Chondrocyte (in vitro differentiated cells): Measurements from ENCODE around the gene BLCAP. TPM values are rescaled to one million over a fixed set of nuclear protein-coding genes. Genes with fewer than 3 reads are reported as not detected.
"Not testable (repeated sequence)": the region's sequence is repeated elsewhere in the genome, so short reads cannot be mapped to it uniquely, and the experiment has no call there.

ENCODE experiments used
- DNase-seq: peaks from one replicate; pipeline ENCODE4 v3.0.0; 2021; ENCODE audit warnings: mixed read lengths, low spot score
- H3K27ac Mint-ChIP-seq: one replicate; pipeline ENCODE4 v1.8.0; 2021; ENCODE audit warnings: mild to moderate bottlenecking, moderate library complexity, mixed read lengths; ENCODE audit not compliant: unreplicated experiment
- H3K27me3 Mint-ChIP-seq: 2 replicates; pipeline ENCODE4 v1.8.0; 2021; ENCODE audit warnings: low read depth, mixed read lengths
- H3K36me3 Mint-ChIP-seq: 2 replicates; pipeline ENCODE4 v1.8.0; 2021; ENCODE audit warnings: low read depth, mixed read lengths
- H3K4me1 Mint-ChIP-seq: 2 replicates; pipeline ENCODE4 v1.8.0; 2021; ENCODE audit warnings: low read depth, mild to moderate bottlenecking, mixed read lengths
- H3K4me3 Mint-ChIP-seq: one replicate; pipeline ENCODE4 v1.8.0; 2021; ENCODE audit warnings: mild to moderate bottlenecking, moderate library complexity, mixed read lengths; ENCODE audit not compliant: unreplicated experiment
- H3K9me3 Mint-ChIP-seq: 2 replicates; pipeline ENCODE4 v1.8.0; 2021; ENCODE audit warnings: low read depth, mixed read lengths
- CTCF ChIP-seq: fragments of 200-600 bp; sonication (generic); IDR thresholded peaks from 2 replicates; pipeline ENCODE4 v1.5.0; 2021; ENCODE audit warnings: antibody characterized with exemption, mild to moderate bottlenecking, moderate library complexity
- total RNA-seq: library from RNA; stranded (reverse); gene quantifications from 3 replicates; pipeline ENCODE4 v1.2.1, GENCODE V29; 2021

BLCAP gene
- total RNA-seq, 1 donor from 2014 or later: 56.6 TPM

GRCh38 chr20:37556538-37556937, 28.9 kb upstream of the BLCAP start:
- TF ChIP-seq CTCF: no peak
- Mint-ChIP-seq H3K27me3 (peaks cover 49% of the 10 kb centered on the region), H3K27ac (no peak overlapping the region), H3K4me3 (no peak overlapping the region), H3K4me1 (no peaks in the 10 kb centered on the region), H3K36me3 (no peaks in the 10 kb centered on the region), H3K9me3 (no peaks in the 10 kb centered on the region)
- no peak for DNase-seq

- not testable (repeated sequence) for H3K4me3 Mint-ChIP-seq, H3K9me3 Mint-ChIP-seq, H3K36me3 Mint-ChIP-seq, DNase-seq, H3K27ac Mint-ChIP-seq, H3K4me1 Mint-ChIP-seq
- H3K27me3 Mint-ChIP-seq: peaks cover 41% of the 10 kb centered on the region
Observed at GRCh38 chr20:37554721-37555298, 27.1 kb upstream of the BLCAP start.

- Mint-ChIP-seq H3K4me3 (no peak overlapping the region), H3K4me1 (no peaks in the 10 kb centered on the region), H3K36me3 (peaks cover 2% of the 10 kb centered on the region)
Observed at GRCh38 chr20:37552415-37552814, 24.7 kb upstream of the BLCAP start.

DNA sequence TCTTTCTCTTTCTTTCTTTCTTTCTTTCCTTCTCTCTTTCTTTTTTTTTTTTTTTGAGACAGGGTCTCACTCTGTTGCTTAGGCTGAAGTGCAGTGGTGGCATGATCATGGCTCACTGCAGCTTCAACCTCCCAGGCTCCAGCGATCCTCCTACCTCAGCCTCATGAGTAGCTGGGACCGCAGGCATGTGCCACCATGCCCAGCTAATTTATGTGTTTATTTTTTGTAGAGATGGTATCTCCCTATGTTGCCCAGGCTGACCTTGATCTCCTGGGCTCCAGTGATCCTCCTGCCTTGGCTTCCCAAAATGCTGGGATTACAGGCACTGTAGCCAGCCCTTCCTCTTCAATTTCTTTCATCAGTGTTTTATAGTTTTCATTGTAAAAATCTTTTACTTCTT, 24.0 kb upstream of the BLCAP start:
- not testable (repeated sequence) for H3K36me3 Mint-ChIP-seq, H3K4me3 Mint-ChIP-seq, DNase-seq, H3K4me1 Mint-ChIP-seq, H3K9me3 Mint-ChIP-seq, H3K27ac Mint-ChIP-seq
- H3K27me3 Mint-ChIP-seq: peaks cover 29% of the 10 kb centered on the region

More at GRCh38 chr20:37552415-37552814, 24.7 kb upstream of the BLCAP start:
- DNase-seq: no peak
- no peak overlapping the region for H3K27ac Mint-ChIP-seq
- TF ChIP-seq CTCF: no peak
- peaks cover 37% of the 10 kb centered on the region for H3K27me3 Mint-ChIP-seq
- H3K9me3 Mint-ChIP-seq: peaks cover 8% of the 10 kb centered on the region

DNA sequence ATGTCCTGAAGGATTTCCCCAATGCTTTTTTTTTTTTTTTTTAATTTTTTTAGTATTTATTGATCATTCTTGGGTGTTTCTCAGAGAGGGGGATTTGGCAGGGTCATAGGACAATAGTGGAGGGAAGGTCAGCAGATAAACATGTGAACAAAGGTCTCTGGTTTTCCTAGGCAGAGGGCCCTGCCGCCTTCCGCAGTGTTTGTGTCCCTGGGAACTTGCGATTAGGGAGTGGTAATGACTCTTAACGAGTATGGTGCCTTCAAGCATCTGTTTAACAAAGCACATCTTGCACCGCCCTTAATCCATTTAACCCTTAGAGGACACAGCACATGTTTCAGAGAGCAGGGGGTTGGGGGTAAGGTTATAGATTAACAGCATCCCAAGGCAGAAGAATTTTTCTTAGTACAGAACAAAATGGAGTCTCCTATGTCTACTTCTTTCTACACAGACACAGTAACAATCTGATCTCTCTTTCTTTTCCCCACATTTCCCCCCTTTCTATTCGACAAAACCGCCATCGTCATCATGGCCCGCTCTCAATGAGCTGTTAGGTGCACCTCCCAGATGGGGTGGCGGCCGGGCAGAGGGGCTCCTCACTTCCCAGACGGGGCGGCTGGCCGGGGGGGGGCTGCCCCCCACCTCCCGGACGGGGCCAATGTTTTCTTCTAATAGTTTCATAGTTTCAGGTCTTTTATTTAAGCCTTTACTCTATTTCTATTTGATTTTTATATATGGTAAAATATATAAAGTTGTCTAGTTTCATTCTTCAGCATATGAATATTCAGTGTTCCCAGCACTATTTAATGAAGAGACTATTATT, 22.6 kb upstream of the BLCAP start:
- not testable (repeated sequence) for H3K9me3 Mint-ChIP-seq, H3K4me3 Mint-ChIP-seq, H3K27ac Mint-ChIP-seq

DNA sequence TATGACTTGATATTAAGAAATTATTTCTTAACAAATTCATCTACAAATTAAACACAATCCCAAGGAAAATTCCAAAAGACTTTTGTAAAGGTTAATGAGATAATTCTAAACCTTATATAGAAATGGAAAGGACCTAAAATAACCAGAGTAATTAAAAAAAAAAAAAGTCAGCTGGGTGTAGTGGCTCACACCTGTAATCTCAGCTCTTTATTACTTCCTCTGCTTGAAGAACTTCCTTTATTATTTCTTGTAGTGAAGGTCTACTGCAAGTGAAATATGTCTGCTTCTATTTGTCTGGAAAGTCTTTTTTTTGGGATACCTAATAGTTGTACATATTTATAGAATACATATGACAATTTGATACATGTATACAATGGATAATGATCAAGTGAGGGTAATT, 20.2 kb upstream of the BLCAP start:
- Mint-ChIP-seq H3K27ac (no peak overlapping the region), H3K36me3 (peaks cover 2% of the 10 kb centered on the region), H3K27me3 (peaks cover 17% of the 10 kb centered on the region), H3K9me3 (peaks cover 8% of the 10 kb centered on the region), H3K4me3 (no peak overlapping the region), H3K4me1 (no peaks in the 10 kb centered on the region)
- no peak for TF ChIP-seq CTCF
- DNase-seq: no peak

More for the DNA sequence above, 22.6 kb upstream of the BLCAP start:
- not testable (repeated sequence) for H3K36me3 Mint-ChIP-seq, DNase-seq, H3K4me1 Mint-ChIP-seq
- H3K27me3 Mint-ChIP-seq: peaks cover 26% of the 10 kb centered on the region
